IPS DF 4.7 (cell line): ENCODE data around the gene MLYCD.

Source experiments
- DNase-seq: peaks from one replicate; pipeline ENCODE4 v3.0.0-alpha.2; 2013; ENCODE audit warnings: low spot score; ENCODE audit errors: extremely low read depth

MLYCD gene

DNA sequence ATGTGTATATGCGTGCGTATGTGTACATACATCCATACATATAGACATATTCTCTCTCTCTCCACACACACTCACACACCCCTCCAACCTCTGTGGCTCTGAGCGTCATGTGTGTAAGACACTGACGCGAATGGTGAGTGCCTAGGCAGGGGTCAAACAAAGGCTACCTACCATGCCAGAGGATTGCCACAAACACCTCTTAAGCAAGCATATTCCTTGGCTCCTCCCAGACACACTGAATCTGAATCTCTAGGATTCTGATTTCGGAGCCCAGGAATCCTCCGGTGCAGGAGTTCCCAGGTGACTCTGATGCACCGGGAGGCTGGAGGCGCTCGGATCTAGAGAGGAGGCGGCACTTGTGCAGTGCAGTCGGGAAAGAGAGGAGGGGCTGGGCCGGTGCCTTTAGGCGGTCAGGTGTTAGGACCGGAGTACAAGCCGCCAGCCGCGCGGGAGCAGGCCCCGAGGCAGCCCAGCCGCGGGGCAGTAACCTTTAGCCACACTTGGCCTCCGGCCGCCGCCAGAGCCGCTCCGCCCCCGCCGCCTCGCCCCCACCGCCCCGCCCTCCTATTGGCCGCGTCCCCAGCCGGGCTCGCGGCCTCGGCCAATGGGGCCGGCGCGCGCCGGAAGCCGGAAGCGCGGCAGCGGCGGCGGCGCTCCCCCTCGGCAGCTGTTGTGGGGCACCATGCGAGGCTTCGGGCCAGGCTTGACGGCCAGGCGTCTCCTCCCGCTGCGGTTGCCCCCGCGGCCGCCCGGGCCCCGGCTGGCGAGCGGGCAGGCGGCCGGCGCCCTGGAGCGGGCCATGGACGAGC, at the start of gene MLYCD:
MLYCD (plus strand) TSS at position 653 of the 809 bp plus-strand sequence; CDS start at position 683, 30 bp downstream.
- DNase-seq = no peak

DNA sequence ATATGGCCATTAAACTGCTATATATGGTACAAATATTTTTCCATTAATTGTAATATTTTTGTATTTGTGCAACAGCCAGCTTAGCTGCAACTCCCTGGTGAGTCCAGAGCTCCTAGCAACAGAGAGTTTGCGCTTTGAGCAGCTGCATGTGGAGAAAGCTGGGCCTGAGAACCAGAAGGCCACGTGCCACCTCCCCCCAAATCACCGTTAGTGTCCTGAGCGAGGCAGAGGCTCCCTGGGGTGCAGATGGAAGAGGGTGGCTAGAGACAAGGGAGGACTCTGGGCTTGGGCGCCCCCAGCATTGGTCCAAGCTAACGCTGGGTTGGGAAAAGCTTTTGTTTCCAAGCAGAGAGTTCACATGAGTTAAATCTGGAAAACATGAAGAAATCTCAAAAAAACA, 49.5 kb upstream of the MLYCD start:
- DNase-seq = no peak

GRCh38 chr16:83850947-83851346, 48.0 kb upstream of the MLYCD start:
- DNase-seq = no peak

DNA sequence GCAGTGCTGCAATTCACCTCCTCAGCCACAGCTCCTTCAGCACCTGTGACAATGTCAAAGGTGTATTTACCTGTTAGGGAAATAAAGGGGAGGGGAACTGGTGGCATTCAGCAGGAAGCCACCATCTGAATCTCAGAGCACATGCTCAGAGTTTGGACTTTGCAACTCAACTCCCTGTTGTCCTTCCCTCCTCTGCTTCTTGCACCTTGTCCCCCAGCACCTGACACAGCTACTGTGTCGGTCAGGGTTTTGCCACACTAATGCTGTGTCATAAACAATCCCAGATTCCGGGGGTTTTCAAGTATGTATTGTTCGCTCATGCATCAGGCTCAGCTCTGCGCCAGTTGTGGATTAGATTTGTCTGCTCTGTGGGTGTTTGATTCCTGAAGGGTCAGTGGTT, 47.4 kb upstream of the MLYCD start:
- DNase-seq = no peak

GRCh38 chr16:83852774-83853173, 46.1 kb upstream of the MLYCD start:
- DNase-seq = no peak

- no peak for DNase-seq
Measured at GRCh38 chr16:83853834-83854233, 45.1 kb upstream of the MLYCD start.

GRCh38 chr16:83854420-83854819, 44.5 kb upstream of the MLYCD start:
- no peak for DNase-seq

- no peak for DNase-seq
Measured at GRCh38 chr16:83856792-83857191, 42.1 kb upstream of the MLYCD start.

GRCh38 chr16:83859265-83859664, 39.6 kb upstream of the MLYCD start:
- no peak for DNase-seq

DNA sequence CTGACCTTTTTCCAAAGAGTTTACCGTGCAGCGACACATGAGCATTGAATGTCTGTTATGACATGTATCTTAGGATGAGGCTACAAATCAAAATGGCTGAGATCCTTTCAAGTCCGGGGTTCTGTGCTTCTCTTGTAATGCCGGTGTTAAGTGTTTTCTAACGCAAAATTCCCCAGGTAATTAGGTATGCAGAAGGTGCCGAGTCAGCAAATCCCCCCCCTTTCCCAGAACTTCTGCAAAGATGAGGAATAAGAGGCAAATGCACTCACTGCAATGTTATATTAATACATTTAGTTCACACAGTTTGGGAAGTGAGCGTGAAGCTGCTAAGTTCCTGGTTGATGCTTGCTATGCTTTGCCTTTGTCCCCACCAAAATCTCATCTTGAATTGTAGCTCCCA, 36.3 kb upstream of the MLYCD start:
- no peak for DNase-seq

DNA sequence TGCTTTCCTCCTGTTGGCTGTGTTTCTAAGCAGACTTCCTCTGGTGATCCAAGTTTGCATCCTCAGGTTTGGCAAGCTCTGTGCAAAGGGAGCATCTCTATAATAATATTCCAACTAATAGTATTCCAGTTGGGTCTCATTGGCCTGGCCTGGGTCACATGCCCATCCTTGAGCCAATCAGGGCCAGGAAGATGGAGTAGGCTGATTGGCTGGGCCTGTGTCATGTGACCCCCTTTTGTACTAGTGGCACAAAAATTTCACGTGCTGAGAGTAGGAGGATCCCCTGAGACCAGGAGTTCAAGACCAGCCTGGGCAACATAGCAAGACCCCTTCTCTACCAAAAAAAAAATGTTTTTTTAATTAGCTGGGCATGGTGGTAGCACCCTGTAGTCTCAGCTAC, 35.2 kb upstream of the MLYCD start:
- DNase-seq = no peak

DNA sequence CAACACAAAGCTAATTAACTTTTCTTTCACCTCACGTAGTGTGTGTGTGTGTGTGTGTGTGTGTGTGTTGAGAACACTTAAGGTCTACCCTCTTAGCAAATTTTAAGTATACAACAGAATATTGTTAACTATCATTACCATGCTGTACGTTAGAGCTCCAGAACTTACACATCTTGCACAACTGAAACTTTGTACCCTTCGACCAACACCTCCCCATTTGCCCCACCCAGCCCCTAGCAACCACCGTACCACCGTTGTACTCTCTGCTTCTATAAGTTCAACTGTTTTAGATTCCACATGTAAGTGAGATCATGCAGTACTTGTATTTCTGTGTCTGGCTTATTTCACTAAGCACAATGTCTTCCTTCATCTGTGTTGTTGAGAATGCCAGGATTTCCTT, 28.1 kb upstream of the MLYCD start:
- DNase-seq = no peak

- DNase-seq = no peak
Measured at GRCh38 chr16:83878838-83879237, 20.1 kb upstream of the MLYCD start.

DNA sequence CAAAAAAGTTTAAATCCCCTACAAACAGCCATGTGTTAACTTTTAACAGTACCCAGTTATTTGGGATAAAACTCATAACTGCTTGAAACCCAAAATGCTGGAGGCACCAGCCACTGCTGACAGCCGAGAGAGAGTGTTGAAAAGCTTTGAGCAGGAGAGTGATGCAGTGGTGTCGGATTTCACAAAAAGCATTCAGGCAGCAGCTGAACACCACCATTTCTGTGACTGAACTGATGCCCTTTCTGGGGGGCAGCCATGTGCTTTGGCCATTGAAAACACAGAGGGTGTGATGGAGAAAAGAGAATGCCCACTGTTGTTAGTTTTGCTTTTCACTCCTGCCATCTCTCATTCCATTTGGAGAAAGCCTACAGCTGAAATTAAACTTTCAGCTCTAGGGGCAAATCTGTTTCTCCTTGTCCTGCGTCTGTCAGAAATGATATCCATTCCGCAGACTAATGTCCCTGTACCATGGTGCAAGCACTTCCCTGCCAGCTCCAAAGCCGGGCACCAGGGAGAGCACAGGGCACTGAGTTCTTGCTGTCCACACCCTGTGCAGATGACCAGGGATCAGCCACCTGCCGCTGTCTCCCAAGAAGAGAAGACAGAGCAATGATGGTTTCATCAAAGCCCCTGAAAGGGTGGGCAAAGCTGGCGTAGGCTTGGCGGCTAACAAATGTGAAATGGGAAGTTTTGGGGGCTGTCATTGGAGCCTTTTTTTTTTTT, 16.6 kb upstream of the MLYCD start:
- no peak for DNase-seq

GRCh38 chr16:83886199-83886971, 12.5 kb upstream of the MLYCD start:
- no peak for DNase-seq

DNA sequence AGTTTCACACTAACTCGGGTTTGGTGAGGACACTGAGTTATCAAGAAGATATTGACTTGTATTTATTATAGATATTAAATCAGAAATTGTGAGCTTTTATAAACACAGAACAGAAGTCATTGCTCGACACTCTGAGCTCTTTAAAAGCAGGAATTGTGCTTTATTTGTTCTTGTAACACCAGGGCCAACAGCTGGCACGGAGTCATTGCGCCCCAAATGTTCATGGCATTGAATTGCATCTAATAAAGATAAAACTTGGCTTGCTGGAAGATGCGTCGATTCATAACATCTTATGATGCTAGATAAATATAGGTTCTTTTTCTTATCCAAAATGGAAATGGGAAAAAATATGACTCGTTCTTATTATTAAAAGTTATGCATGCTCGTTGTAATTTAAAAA, 11.8 kb upstream of the MLYCD start:
- no peak for DNase-seq

DNA sequence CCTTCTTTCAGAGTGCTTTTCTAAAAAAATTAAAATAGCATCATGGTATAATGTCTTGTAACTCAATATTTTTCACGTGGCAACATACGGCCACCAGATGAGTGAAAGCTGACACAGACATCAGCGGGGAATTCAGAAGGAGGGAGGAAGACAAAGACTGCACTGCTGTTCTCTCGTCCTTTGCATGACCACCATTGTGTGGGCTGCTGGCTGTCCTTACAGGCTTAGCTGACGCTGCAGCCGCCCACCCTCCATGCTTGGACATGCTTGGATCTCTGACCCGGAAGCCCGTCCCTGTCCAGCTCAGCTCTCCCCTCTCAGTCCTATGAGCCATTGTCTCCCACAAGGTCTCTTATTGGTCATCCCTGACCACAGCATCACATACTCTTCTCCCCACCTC, 11.4 kb upstream of the MLYCD start:
- no peak for DNase-seq

GRCh38 chr16:83888672-83889044, 10.3 kb upstream of the MLYCD start:
- DNase-seq = no peak

GRCh38 chr16:83890359-83890758, 8.6 kb upstream of the MLYCD start:
- DNase-seq = no peak

DNA sequence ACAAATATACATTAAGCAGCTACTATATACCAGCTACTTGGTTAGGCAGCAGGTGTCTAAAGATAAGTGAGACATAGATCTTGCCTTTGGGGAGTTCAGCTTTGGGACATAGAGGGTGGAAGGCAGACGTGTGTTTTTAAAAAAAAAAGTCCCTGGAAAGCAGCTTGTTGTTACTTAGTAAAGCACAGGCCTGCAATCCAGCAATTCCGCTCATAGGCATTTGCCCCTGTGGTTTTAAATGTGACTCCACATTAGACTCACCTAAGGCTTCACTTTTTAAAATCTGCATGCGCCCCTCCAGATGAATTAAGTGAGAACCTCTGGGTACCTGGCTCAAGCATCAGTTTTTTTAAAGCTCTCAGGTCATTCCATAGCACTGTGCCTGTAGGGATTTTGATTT, 7.2 kb upstream of the MLYCD start:
- DNase-seq = no peak

DNA sequence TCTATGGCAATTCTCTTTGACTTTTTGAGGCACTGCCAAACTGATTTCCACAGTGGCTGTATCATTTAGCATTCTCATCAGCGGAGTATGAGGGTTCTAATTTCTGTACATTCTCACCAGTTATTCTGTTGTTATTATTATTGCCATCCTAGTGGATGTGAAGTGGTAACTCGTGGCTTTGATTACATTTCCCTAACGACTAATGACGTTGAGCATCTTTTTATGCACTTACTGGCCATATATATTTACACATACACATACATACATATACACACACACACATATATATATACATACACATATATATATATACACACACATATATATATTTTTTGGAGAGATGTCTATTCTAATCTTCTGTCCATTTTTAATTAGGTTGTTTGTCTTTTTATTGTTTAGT, 3.7 kb upstream of the MLYCD start:
- no peak for DNase-seq

DNA sequence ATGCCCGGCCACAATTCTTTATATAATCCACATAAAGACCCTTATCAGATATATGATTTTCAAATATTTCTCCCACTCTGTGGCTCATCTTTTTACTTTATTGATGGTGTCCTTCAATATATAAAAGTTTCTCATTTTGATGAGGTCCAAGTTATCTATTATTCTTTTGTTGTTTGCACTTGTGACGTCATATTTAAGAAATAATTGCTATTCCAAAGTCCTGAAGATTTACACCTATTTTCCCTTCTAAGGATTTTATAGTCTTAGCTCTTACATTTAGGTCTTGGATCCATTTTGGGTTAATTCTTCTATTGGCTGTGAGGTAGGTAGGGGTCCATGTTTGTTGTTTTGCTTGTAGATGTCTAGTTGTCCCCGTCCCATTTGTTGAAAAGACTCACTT, 3.0 kb upstream of the MLYCD start:
- no peak for DNase-seq
